ENCODE results near the gene RPL14.

The RPL14 gene

DNA sequence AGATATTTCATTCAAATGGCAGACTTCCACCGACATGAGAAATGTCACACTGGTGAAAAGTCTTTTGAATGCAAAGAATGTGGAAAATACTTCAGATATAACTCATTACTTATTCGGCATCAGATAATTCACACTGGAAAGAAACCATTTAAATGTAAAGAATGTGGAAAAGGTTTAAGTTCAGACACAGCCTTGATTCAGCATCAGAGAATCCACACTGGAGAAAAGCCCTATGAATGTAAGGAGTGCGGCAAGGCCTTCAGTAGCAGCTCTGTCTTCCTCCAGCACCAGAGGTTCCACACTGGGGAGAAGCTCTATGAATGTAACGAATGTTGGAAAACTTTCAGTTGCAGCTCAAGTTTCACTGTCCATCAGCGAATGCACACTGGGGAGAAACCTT lies 59.1 kb downstream of the RPL14 start:
- no peaks in the 10 kb centered on the region for H3K27me3 ChIP-seq (ENCODE audit: low read depth)
- no peak overlapping the region for H3K4me3 ChIP-seq
- peaks cover 38% of the 10 kb centered on the region for H3K36me3 ChIP-seq (replicated peaks)
- no peaks in the 10 kb centered on the region for H3K9me3 ChIP-seq
- in situ Hi-C loops (cut with MboI; ENCODE audit: low sequenced_read_pairs) = no loop called here
- DNase-seq (ENCODE audit: low spot score in 2 of 2) = no peak
- H3K4me1 ChIP-seq = peaks cover 3% of the 10 kb centered on the region; the same call in 1 of the 2 replicates

DNA sequence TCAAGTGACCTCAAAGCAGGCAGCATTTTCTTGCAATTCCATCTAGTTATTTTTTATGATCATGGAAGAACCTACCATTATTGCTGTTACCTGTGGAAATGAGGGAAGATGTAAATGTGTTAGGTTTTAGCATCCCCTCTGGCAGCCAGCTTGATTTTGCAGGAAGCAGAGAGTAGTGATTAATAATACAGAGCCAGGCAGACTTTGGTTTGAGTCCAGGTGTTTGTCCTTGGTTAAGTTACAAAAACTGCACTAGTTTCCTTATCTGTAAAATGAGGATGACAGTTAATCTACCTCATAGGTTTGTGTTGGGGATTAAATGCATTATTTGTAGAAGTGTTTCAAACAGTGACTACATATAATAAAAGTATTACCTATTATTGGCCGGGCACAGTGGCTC lies 60.9 kb downstream of the RPL14 start:
- in situ Hi-C loops (cut with MboI; ENCODE audit: low sequenced_read_pairs) = no loop called here
- no peaks in the 10 kb centered on the region for H3K9me3 ChIP-seq
- DNase-seq (ENCODE audit: low spot score in 2 of 2) = no peak
- no peaks in the 10 kb centered on the region for H3K4me1 ChIP-seq
- no peak overlapping the region for H3K4me3 ChIP-seq
- H3K27me3 ChIP-seq (ENCODE audit: low read depth) = no peaks in the 10 kb centered on the region
- H3K36me3 ChIP-seq (replicated peaks) = peaks cover 31% of the 10 kb centered on the region
